K562 (cell line): ENCODE data around the gene ARF1. TPM values are rescaled to one million over a fixed set of nuclear protein-coding genes. Genes with fewer than 3 reads are reported as not detected.

Experiments
- ATAC-seq: fragments of 200-7000 bp; cut with Tn5 transposase; 3 replicates; pipeline ENCODE4 v1.9.1; 2020; ENCODE audit warnings: moderate library complexity
- BruUV-seq: library from RNA; stranded (reverse); fragments of 400-500 nt; replicated peaks from 2 replicates; lab custom pipeline; 2021; lab: Mats Ljungman, UMichigan
- CTCF ChIA-PET: fragments of 300-600 bp; formaldehyde crosslinking; extraction: SDS; loops from one replicate; lab custom pipeline; 2021; ENCODE audit warnings: low intra/inter-chr PET ratio; lab: Yijun Ruan, JAX
- POLR2A ChIA-PET: fragments of 300-600, 350-650 bp; sonication (Branson Sonifier 250); formaldehyde crosslinking; extraction: SDS; loops from one replicate; lab custom pipeline; 2021; ENCODE audit warnings: antibody characterized with exemption, inconsistent platforms; lab: Yijun Ruan, JAX
- DNase-seq, 4 experiments: peaks; one replicate each; pipeline versions ENCODE4 v3.0.0 to v3.0.0-alpha.2; 2011 to 2018; ENCODE audit warnings: low spot score in 3 of 4, mixed read lengths in 3 of 4; ENCODE audit errors: extremely low read depth in 1 of 4
- FAIRE-seq: peaks from 2 replicates; lab custom pipeline; 2011; peaks lifted over from hg19 to GRCh38; lab: Jason Lieb, UNC
- H2AFZ ChIP-seq: 2 replicates; pipeline ENCODE4 v1.6.0; 2011; ENCODE audit warnings: low read depth, low read length, control low read depth, inconsistent platforms
- H3K27ac ChIP-seq: fragments of 200-600 bp; 3 replicates; pipeline ENCODE4 v1.8.0; 2011; ENCODE audit warnings: low read depth, mild to moderate bottlenecking, control low read depth, inconsistent platforms, low read length, moderate library complexity, mixed read lengths; ENCODE audit errors: extremely low read depth
- H3K27me3 ChIP-seq, 2 experiments: fragments of 300-600 bp in 1 of 2; 2 replicates in 1 of 2; 3 replicates in 1 of 2; pipeline versions ENCODE4 v1.6.0 to v1.8.0; 2011; ENCODE audit warnings: inconsistent platforms in 2 of 2, low read length in 2 of 2, mild to moderate bottlenecking in 1 of 2, mixed read lengths in 1 of 2, moderate library complexity in 1 of 2; ENCODE audit not compliant: control insufficient read depth in 2 of 2, insufficient read depth in 2 of 2
- H3K36me3 ChIP-seq: fragments of 300-600 bp; 3 replicates; pipeline ENCODE4 v1.8.0; 2011; ENCODE audit warnings: mild to moderate bottlenecking, low read length, inconsistent platforms; ENCODE audit not compliant: control insufficient read depth, insufficient read depth
- H3K4me1 ChIP-seq, 2 experiments: fragments of 200-600 bp in 1 of 2; replicated peaks in 1 of 2; 2 replicates in 1 of 2; 3 replicates in 1 of 2; pipeline versions ENCODE4 v1.5.1 to v1.8.0; 2011; ENCODE audit warnings: inconsistent platforms in 2 of 2, low read length in 2 of 2, mild to moderate bottlenecking in 1 of 2, mixed read lengths in 1 of 2, moderate library complexity in 1 of 2; ENCODE audit not compliant: control insufficient read depth in 2 of 2, insufficient read depth in 2 of 2
- H3K4me2 ChIP-seq: 2 replicates; pipeline ENCODE4 v1.6.1; 2011; ENCODE audit warnings: low read length, control low read depth, inconsistent platforms, mixed read lengths; ENCODE audit not compliant: insufficient read depth
- H3K4me3 ChIP-seq: fragments of 200-600 bp; sonication (generic), shearing (Covaris generic); 2 replicates; pipeline ENCODE4 v1.5.1; 2016; ENCODE audit warnings: control low read depth, inconsistent platforms
- H3K79me2 ChIP-seq: fragments of 200-600 bp; 3 replicates; pipeline ENCODE4 v1.8.0; 2011; ENCODE audit warnings: low read length, inconsistent platforms; ENCODE audit not compliant: control insufficient read depth, insufficient read depth
- H3K9ac ChIP-seq, 2 experiments: 2 replicates each; pipeline versions ENCODE4 v1.6.0 to v1.6.1; 2011; ENCODE audit warnings: low read depth in 2 of 2, low read length in 2 of 2, control low read depth in 1 of 2, inconsistent platforms in 1 of 2, mild to moderate bottlenecking in 1 of 2, mixed read lengths in 1 of 2; ENCODE audit not compliant: insufficient read depth in 1 of 2
- H3K9me1 ChIP-seq: one replicate; pipeline ENCODE4 v1.6.0; 2011; ENCODE audit warnings: inconsistent platforms, mild to moderate bottlenecking, low read length, moderate library complexity; ENCODE audit not compliant: control insufficient read depth, insufficient read depth
- H3K9me3 ChIP-seq: replicated peaks from 2 replicates; pipeline ENCODE4 v1.5.1; 2011; ENCODE audit warnings: low read depth, low read length, inconsistent platforms; ENCODE audit not compliant: control insufficient read depth, insufficient read depth
- H4K20me1 ChIP-seq: replicated peaks from 2 replicates; pipeline ENCODE4 v1.6.1; 2011; ENCODE audit warnings: low read length, inconsistent platforms, mixed read lengths; ENCODE audit not compliant: control insufficient read depth, insufficient read depth
- CBX3 ChIP-seq, 2 experiments: IDR thresholded peaks; 1 replicate in 1 of 2; 2 replicates in 1 of 2; pipeline ENCODE4 v1.6.1; 2012; ENCODE audit warnings: inconsistent platforms in 2 of 2, low read length in 2 of 2, borderline replicate concordance in 1 of 2, control low read depth in 1 of 2
- FOXM1 ChIP-seq, 2 experiments: fragments of 450-650 bp in 1 of 2; sonication (generic) in 1 of 2; formaldehyde crosslinking in 1 of 2; IDR thresholded peaks; 2 replicates each; pipeline versions ENCODE4 v1.6.1 to v1.9.0; 2017 to 2022; ENCODE audit warnings: low read depth in 2 of 2, mild to moderate bottlenecking in 2 of 2, missing genetic modification reagents in 1 of 2, moderate library complexity in 1 of 2
- RBM22 ChIP-seq: fragments of 200-400 bp; formaldehyde crosslinking; IDR thresholded peaks from 2 replicates; pipeline ENCODE4 v1.6.1; 2018; ENCODE audit warnings: low read length, low read depth; ENCODE audit not compliant: poor library complexity, severe bottlenecking
- ZBED1 ChIP-seq: IDR thresholded peaks from 2 replicates; pipeline ENCODE4 v1.6.1; 2014
- ZBTB17 ChIP-seq: fragments of 450-650 bp; formaldehyde crosslinking; IDR thresholded peaks from 2 replicates; pipeline ENCODE4 v1.4.0; 2020; ENCODE audit warnings: mild to moderate bottlenecking
- ZBTB8A ChIP-seq: fragments of 450-650 bp; IDR thresholded peaks from 2 replicates; pipeline ENCODE4 v1.6.1; 2018; ENCODE audit warnings: mild to moderate bottlenecking, moderate library complexity; ENCODE audit not compliant: partially characterized antibody
- ZNF584 ChIP-seq: fragments of 200-800 bp; sonication (Bioruptor generic); IDR thresholded peaks from 2 replicates; pipeline ENCODE4 v1.6.1; 2016; ENCODE audit warnings: low read depth, mild to moderate bottlenecking, missing genetic modification characterization, missing compliant biosample characterization
- WGBS: fragments of 100-300 bp; shearing (Covaris generic); methylation state at CpG from one replicate; pipeline ENCODE4 v1.1.6; 2016; ENCODE audit warnings: low coverage, mixed read lengths; ENCODE audit not compliant: insufficient coverage; ENCODE audit errors: missing lambda C conversion rate; 5-methylcytosine and 5-hydroxymethylcytosine counted together
- in situ Hi-C: fragments of 300-500 bp; cut with MboI; formaldehyde crosslinking; loops from 4 replicates; pipeline ENCODE4 v1.15.0; 2018; ENCODE audit warnings: inconsistent platforms, mixed read lengths
- intact Hi-C: fragments of 100-400 bp; cut with micrococcal nuclease; formaldehyde crosslinking; loops from 2 replicates; pipeline ENCODE4 v1.14.2; 2022
- polyA plus RNA-seq, 8 experiments: library from polyadenylated mRNA; depleted of rRNA in 4 of 8; stranded (reverse) in 5 of 8; unstranded in 3 of 8; fragments of >200 nt; fragmentation: Nextera tagmentation in 2 of 8; fragmentation: Illumina TruSeq in 1 of 8; extraction: Ambion mirVana in 2 of 8; extraction: Trizol in 1 of 8; gene quantifications; 2 replicates each; pipeline versions ENCODE4 v1.2.1 to v1.2.3, GENCODE V29; 2011 to 2014; ENCODE audit warnings: inconsistent platforms in 1 of 8, missing spikeins in 1 of 8
- total RNA-seq, 7 experiments: library from RNA; depleted of rRNA in 6 of 7; stranded (reverse); fragments of >200 nt in 6 of 7; fragmentation: Illumina TruSeq in 2 of 7; extraction: Trizol in 2 of 7; gene quantifications; 2 replicates each; pipeline versions ENCODE4 v1.2.1 to v1.2.3, GENCODE V29; 2011 to 2021; ENCODE audit warnings: low replicate concordance in 1 of 7
- TF ChIP-seq, protein P1 (sequence below): sonication (generic); formaldehyde crosslinking; IDR thresholded peaks from 2 replicates; pipeline ENCODE4 v1.4.0; 2020; ENCODE audit warnings: mild to moderate bottlenecking, missing genetic modification reagents
- TF ChIP-seq, protein P2 (sequence below): sonication (generic); formaldehyde crosslinking; IDR thresholded peaks from 2 replicates; pipeline ENCODE4 v1.8.1; 2023; ENCODE audit warnings: mild to moderate bottlenecking, missing genetic modification reagents

Gene ARF1
- total and polyA plus RNA-seq, 9 of the 15 experiments (the other 6 are each of a cell fraction or from before 2014, with no cell fraction given): 69.8 to 593 (median 325) TPM

GRCh38 chr1:228058172-228058948 lies 24.1 kb upstream of the ARF1 start (continued):
- TF ChIP-seq ZNF584 (CRISPR knock-in tag) (no peak), CBX3 (IDR thresholded peaks at IDR 0.05; ENCODE audit: borderline replicate concordance in 1 of 2, low read length in 2 of 2) (no peak), FOXM1 (IDR thresholded peaks at IDR 0.05; ENCODE audit: low read depth) (no peak), FOXM1 (CRISPR knock-in tag; IDR thresholded peaks at IDR 0.05; ENCODE audit: low read depth) (no peak), ZBTB17 (no peak)

- Histone ChIP-seq H2AFZ (no peak overlapping the region), H3K4me3 (0 out of 2 replicates have a peak overlapping the region, but pooled peaks have one; percentile 45), H3K9ac (no peak overlapping the region), H3K4me2 (0 out of 2 replicates have a peak overlapping the region, but pooled peaks have one; percentile 76), H3K27me3 (peaks cover 0 to 16% of the 10 kb centered on the region in 2 experiments; a peak in 3 of 5 replicates), H3K36me3 (no peaks in the 10 kb centered on the region), H4K20me1 (no peaks in the 10 kb centered on the region), H3K4me1 (peaks cover 0 to 37% of the 10 kb centered on the region in 2 experiments; a peak in 3 of 5 replicates), H3K79me2 (no peaks in the 10 kb centered on the region), H3K9me3 (no peaks in the 10 kb centered on the region), H3K9me1 (no peaks in the 10 kb centered on the region), H3K27ac (no peak overlapping the region)
- BruUV-seq: no TSS peak
- TF ChIP-seq RBM22 (no peak), ZBED1 (no peak), FOXM1 (IDR thresholded peaks at IDR 0.05; ENCODE audit: low read depth) (no peak), FOXM1 (CRISPR knock-in tag; IDR thresholded peaks at IDR 0.05; ENCODE audit: low read depth) (no peak), ZBTB8A (no peak)
- TF ChIP-seq, protein P1, sequence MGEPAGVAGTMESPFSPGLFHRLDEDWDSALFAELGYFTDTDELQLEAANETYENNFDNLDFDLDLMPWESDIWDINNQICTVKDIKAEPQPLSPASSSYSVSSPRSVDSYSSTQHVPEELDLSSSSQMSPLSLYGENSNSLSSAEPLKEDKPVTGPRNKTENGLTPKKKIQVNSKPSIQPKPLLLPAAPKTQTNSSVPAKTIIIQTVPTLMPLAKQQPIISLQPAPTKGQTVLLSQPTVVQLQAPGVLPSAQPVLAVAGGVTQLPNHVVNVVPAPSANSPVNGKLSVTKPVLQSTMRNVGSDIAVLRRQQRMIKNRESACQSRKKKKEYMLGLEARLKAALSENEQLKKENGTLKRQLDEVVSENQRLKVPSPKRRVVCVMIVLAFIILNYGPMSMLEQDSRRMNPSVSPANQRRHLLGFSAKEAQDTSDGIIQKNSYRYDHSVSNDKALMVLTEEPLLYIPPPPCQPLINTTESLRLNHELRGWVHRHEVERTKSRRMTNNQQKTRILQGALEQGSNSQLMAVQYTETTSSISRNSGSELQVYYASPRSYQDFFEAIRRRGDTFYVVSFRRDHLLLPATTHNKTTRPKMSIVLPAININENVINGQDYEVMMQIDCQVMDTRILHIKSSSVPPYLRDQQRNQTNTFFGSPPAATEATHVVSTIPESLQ (CRISPR knock-in tag): no peak
- TF ChIP-seq, protein P2, sequence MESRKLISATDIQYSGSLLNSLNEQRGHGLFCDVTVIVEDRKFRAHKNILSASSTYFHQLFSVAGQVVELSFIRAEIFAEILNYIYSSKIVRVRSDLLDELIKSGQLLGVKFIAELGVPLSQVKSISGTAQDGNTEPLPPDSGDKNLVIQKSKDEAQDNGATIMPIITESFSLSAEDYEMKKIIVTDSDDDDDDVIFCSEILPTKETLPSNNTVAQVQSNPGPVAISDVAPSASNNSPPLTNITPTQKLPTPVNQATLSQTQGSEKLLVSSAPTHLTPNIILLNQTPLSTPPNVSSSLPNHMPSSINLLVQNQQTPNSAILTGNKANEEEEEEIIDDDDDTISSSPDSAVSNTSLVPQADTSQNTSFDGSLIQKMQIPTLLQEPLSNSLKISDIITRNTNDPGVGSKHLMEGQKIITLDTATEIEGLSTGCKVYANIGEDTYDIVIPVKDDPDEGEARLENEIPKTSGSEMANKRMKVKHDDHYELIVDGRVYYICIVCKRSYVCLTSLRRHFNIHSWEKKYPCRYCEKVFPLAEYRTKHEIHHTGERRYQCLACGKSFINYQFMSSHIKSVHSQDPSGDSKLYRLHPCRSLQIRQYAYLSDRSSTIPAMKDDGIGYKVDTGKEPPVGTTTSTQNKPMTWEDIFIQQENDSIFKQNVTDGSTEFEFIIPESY (CRISPR knock-in tag): 0 out of 2 replicates have a peak, but pooled peaks have one; percentile 64
- CTCF ChIA-PET: no interaction called here
- FAIRE-seq (no peak), DNase-seq (no peak), ATAC-seq (no peak)
- 88% methylated on average over 51 of the region's 66 CpGs for WGBS
- in situ Hi-C loops: no loop called here
- intact Hi-C loops: no loop called here
- POLR2A ChIA-PET: interaction anchor here (0.6 to 3.5 kb wide), 4 partner anchors 24 to 41 kb away, joined by 3 to 18 read pairs (median 4); partner anchors contain the start of gene ARF1
Measured at GRCh38 chr1:228058949-228059633, 23.4 kb upstream of the ARF1 start.
